ENCODE data around the gene STK4. TPM values are rescaled to one million over a fixed set of nuclear protein-coding genes. Genes with fewer than 3 reads are reported as not detected.

The STK4 gene
- total and polyA plus RNA-seq, 8 donors = 25.0 to 63.7 (median 28.2) TPM

- ATAC-seq (no peak), DNase-seq (no peak)
- H3K4me1 ChIP-seq = peaks cover 12 to 47% of the 10 kb centered on the region in 2 donors
- H3K36me3 ChIP-seq = peaks cover 0 to 31% of the 10 kb centered on the region in 2 donors
- TF ChIP-seq CTCF (IDR thresholded peaks at IDR 0.05) = no peak
- intact Hi-C loops (cut with DNase I) = no loop called here
- H3K9me3 ChIP-seq = no peaks in the 10 kb centered on the region
- H3K27ac ChIP-seq = no peak overlapping the region
- no peaks in the 10 kb centered on the region for H3K27me3 ChIP-seq
- H3K4me3 ChIP-seq = no peak overlapping the region
Measured at GRCh38 chr20:45051204-45052060, 85.1 kb downstream of the STK4 start.

GRCh38 chr20:45052698-45053429, 86.6 kb downstream of the STK4 start:
- intact Hi-C loops (cut with DNase I) = no loop called here
- peak overlapping the region; percentile 10 to 38 for H3K27ac ChIP-seq
- DNase-seq = no peak
- H3K27me3 ChIP-seq = no peaks in the 10 kb centered on the region
- H3K4me3 ChIP-seq = no peak overlapping the region
- ATAC-seq = peak; percentile 90
- H3K9me3 ChIP-seq = no peaks in the 10 kb centered on the region
- TF ChIP-seq CTCF (IDR thresholded peaks at IDR 0.05) = no peak
- H3K4me1 ChIP-seq = peaks cover 12 to 47% of the 10 kb centered on the region in 2 donors
- peaks cover 0 to 40% of the 10 kb centered on the region in 2 donors for H3K36me3 ChIP-seq

GRCh38 chr20:45053430-45054351, 87.4 kb downstream of the STK4 start:
- intact Hi-C loops (cut with DNase I) = no loop called here
- H3K27ac ChIP-seq = peak overlapping the region in 1 of 2 donors; percentile 10
- DNase-seq = no peak

GRCh38 chr20:45055056-45055455, 88.7 kb downstream of the STK4 start:
- no peak for TF ChIP-seq CTCF (IDR thresholded peaks at IDR 0.05)
- DNase-seq (no peak), ATAC-seq (no peak)
- Histone ChIP-seq H3K4me3 (no peak overlapping the region), H3K27me3 (no peaks in the 10 kb centered on the region), H3K4me1 (peaks cover 8 to 32% of the 10 kb centered on the region in 2 donors), H3K36me3 (peaks cover 0 to 45% of the 10 kb centered on the region in 2 donors), H3K27ac (no peak overlapping the region), H3K9me3 (no peaks in the 10 kb centered on the region)
- intact Hi-C loops (cut with DNase I) = no loop called here

More at GRCh38 chr20:45053430-45054351, 87.4 kb downstream of the STK4 start:
- Histone ChIP-seq H3K4me1 (peaks cover 12 to 44% of the 10 kb centered on the region in 2 donors), H3K36me3 (peaks cover 0 to 45% of the 10 kb centered on the region in 2 donors), H3K9me3 (no peaks in the 10 kb centered on the region), H3K4me3 (no peak overlapping the region), H3K27me3 (no peaks in the 10 kb centered on the region)
- TF ChIP-seq CTCF (IDR thresholded peaks at IDR 0.05) = no peak
- ATAC-seq = peak; percentile 35

Data from left lung (tissue), 10 donors.